Keratinocyte (primary cell): ENCODE results near the gene UROC1. TPM values are rescaled to one million over a fixed set of nuclear protein-coding genes. Genes with fewer than 3 reads are reported as not detected.

Experiments
- DNase-seq: peaks from one replicate; pipeline ENCODE4 v3.0.0-alpha.2; 2011; ENCODE audit warnings: low read depth, missing footprints, low spot score
- FAIRE-seq: peaks from 2 replicates; lab custom pipeline; 2011; peaks lifted over from hg19 to GRCh38; lab: Jason Lieb, UNC
- H2AFZ ChIP-seq: 2 replicates; pipeline ENCODE4 v1.6.0; 2012; ENCODE audit warnings: low read length, control low read depth, inconsistent platforms; ENCODE audit not compliant: control insufficient read depth
- H3K27ac ChIP-seq: 2 replicates; pipeline ENCODE4 v1.5.1; 2011; ENCODE audit warnings: low read length; ENCODE audit not compliant: control insufficient read depth, insufficient read depth
- H3K27me3 ChIP-seq: 3 replicates; pipeline ENCODE4 v1.6.0; 2011; ENCODE audit warnings: low read length; ENCODE audit not compliant: control insufficient read depth, insufficient read depth; ENCODE audit errors: extremely low read depth
- H3K36me3 ChIP-seq, 2 experiments: 2 replicates in 1 of 2; 3 replicates in 1 of 2; pipeline ENCODE4 v1.5.1; 2011; ENCODE audit warnings: low read length in 2 of 2, mild to moderate bottlenecking in 1 of 2; ENCODE audit not compliant: control insufficient read depth in 2 of 2, insufficient read depth in 2 of 2; ENCODE audit errors: extremely low read depth in 1 of 2
- H3K4me1 ChIP-seq: 3 replicates; pipeline ENCODE4 v1.5.1; 2011; ENCODE audit warnings: low read length; ENCODE audit not compliant: control insufficient read depth, insufficient read depth; ENCODE audit errors: extremely low read depth
- H3K4me2 ChIP-seq: 3 replicates; pipeline ENCODE4 v1.6.0; 2011; ENCODE audit warnings: low read depth, low read length; ENCODE audit not compliant: control insufficient read depth, insufficient read depth; ENCODE audit errors: extremely low read depth
- H3K4me3 ChIP-seq, 3 experiments: fragments of 200-600 bp in 1 of 3; sonication (generic) in 1 of 3; 2 replicates in 2 of 3; 3 replicates in 1 of 3; pipeline ENCODE4 v1.5.1; 2011 to 2016; ENCODE audit warnings: low read length in 3 of 3, mild to moderate bottlenecking in 3 of 3, control low read depth in 2 of 3, inconsistent platforms in 1 of 3, low read depth in 1 of 3, mixed read lengths in 1 of 3, mixed run types in 1 of 3, moderate library complexity in 1 of 3; ENCODE audit not compliant: control insufficient read depth in 2 of 3, insufficient read depth in 2 of 3; ENCODE audit errors: extremely low read depth in 1 of 3
- H3K79me2 ChIP-seq: 2 replicates; pipeline ENCODE4 v1.6.0; 2012; ENCODE audit warnings: low read length; ENCODE audit not compliant: control insufficient read depth, insufficient read depth
- H3K9ac ChIP-seq: 3 replicates; pipeline ENCODE4 v1.6.0; 2011; ENCODE audit warnings: low read length; ENCODE audit not compliant: control insufficient read depth, insufficient read depth; ENCODE audit errors: extremely low read depth
- H3K9me1 ChIP-seq: 3 replicates; pipeline ENCODE4 v1.6.0; 2011; ENCODE audit warnings: low read length; ENCODE audit not compliant: control insufficient read depth, insufficient read depth; ENCODE audit errors: extremely low read depth
- H3K9me3 ChIP-seq: 2 replicates; pipeline ENCODE4 v1.5.1; 2012; ENCODE audit warnings: low read depth, low read length; ENCODE audit not compliant: control insufficient read depth
- H4K20me1 ChIP-seq: 3 replicates; pipeline ENCODE4 v1.6.0; 2011; ENCODE audit warnings: low read length; ENCODE audit not compliant: control insufficient read depth, insufficient read depth; ENCODE audit errors: extremely low read depth
- EZH2 ChIP-seq: IDR thresholded peaks from one replicate; pipeline ENCODE4 v1.6.1; 2012; ENCODE audit warnings: inconsistent platforms, mild to moderate bottlenecking, low read length, moderate library complexity
- dilution Hi-C: fragments of 300-500 bp; cut with MboI; formaldehyde crosslinking; loops from one replicate; pipeline ENCODE4 v1.7.0; 2020; ENCODE audit warnings: low sequenced_read_pairs; ENCODE audit not compliant: extremely low pct_ligation_motif_present
- polyA plus RNA-seq, 5 experiments: library from polyadenylated mRNA; depleted of rRNA in 3 of 5; stranded (reverse) in 3 of 5; stranded (forward) in 1 of 5; unstranded in 1 of 5; fragments of >200 nt; gene quantifications; 1 replicate in 1 of 5; 2 replicates in 3 of 5; 3 replicates in 1 of 5; pipeline versions ENCODE4 v1.2.1 to v1.2.3, GENCODE V29; 2011 to 2012; ENCODE audit warnings: missing spikeins in 2 of 5, low read depth in 1 of 5, low replicate concordance in 1 of 5
- TF ChIP-seq, protein P1 (sequence below), 3 experiments: IDR thresholded peaks in 1 of 3; conservative IDR thresholded peaks in 1 of 3; optimal IDR thresholded peaks in 1 of 3; 2 replicates in 2 of 3; 3 replicates in 1 of 3; pipeline versions ENCODE3 to v1.5.1; 2011; ENCODE audit warnings: low read length in 3 of 3, mild to moderate bottlenecking in 3 of 3, moderate library complexity in 2 of 3, control low read depth in 1 of 3, inconsistent platforms in 1 of 3; ENCODE audit not compliant: insufficient read depth in 2 of 3; ENCODE audit errors: extremely low read depth in 1 of 3

Gene UROC1
- polyA plus RNA-seq, 1 donor (not counting 4 experiments of a cell fraction or from before 2014, with no cell fraction given): not detected

DNA sequence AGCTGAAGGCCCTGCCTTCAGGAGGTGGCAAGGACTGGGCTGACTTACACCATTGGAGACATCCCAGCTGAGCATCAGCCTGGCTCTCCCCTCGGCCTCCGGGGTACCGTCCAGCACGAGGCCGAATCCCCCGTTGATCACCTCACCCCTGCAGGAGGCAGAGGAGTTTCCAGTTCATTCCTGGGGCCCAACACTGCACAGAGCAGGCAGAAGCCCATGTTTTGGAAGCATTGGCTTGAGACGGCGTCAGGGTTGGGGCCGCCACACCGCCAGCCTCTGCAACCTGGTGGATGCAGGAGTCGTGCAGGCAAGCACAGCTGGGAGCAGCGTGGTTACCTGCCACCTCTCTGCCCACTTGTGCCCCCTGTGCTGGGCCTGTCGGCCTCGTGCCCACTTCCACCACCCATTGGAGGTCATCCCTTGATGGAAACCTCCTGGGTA, 34.2 kb downstream of the UROC1 start:
- DNase-seq: no peak
- dilution Hi-C loops: no loop called here

DNA sequence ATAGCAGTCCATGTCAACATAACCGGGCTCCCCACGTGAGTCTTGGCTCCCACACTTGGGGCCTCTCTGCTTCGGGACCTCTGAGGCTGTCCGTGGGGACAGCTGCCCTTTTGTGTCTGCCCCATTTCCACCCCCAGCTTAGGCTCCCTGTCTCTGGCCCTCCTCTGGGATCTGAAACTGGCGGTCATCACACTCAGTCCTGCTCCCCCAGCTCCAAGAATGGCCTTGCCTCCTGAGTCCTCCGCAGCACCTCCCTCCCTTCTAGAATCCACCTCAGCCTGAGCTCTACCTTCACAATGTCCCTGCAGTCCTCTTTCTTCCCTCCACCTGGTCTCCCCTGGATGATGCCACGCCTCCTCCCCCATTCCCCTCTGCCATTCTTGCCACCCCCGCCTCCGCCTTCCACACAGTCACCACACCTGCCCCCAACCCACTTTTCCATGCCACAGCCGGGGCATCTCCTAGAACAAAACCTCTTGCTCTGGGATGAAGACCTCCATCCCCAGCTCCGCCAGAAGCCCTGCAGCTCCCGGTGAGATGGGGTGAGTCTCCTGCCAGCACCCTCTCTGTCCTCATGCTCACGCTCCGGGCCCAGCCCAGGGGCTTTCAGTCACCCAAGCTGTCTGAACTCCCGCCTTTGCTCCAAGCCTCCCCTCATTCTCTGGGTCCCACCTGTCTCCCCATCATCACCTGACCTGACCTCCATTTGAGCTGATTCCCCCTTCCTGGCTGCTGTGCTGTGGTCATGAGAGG, 34.9 kb downstream of the UROC1 start:
- dilution Hi-C loops: no loop called here

More for the DNA sequence above, 34.2 kb downstream of the UROC1 start:
- Histone ChIP-seq H3K4me3 (no peak overlapping the region), H3K4me2 (no peak overlapping the region), H3K9me1 (no peaks in the 10 kb centered on the region), H3K36me3 (no peaks in the 10 kb centered on the region), H4K20me1 (no peaks in the 10 kb centered on the region), H3K9me3 (no peaks in the 10 kb centered on the region), H3K27me3 (no peaks in the 10 kb centered on the region), H3K4me1 (peaks cover 14% of the 10 kb centered on the region), H3K27ac (no peak overlapping the region), H2AFZ (no peak overlapping the region), H3K9ac (no peak overlapping the region), H3K79me2 (no peaks in the 10 kb centered on the region)
- TF ChIP-seq, protein P1, sequence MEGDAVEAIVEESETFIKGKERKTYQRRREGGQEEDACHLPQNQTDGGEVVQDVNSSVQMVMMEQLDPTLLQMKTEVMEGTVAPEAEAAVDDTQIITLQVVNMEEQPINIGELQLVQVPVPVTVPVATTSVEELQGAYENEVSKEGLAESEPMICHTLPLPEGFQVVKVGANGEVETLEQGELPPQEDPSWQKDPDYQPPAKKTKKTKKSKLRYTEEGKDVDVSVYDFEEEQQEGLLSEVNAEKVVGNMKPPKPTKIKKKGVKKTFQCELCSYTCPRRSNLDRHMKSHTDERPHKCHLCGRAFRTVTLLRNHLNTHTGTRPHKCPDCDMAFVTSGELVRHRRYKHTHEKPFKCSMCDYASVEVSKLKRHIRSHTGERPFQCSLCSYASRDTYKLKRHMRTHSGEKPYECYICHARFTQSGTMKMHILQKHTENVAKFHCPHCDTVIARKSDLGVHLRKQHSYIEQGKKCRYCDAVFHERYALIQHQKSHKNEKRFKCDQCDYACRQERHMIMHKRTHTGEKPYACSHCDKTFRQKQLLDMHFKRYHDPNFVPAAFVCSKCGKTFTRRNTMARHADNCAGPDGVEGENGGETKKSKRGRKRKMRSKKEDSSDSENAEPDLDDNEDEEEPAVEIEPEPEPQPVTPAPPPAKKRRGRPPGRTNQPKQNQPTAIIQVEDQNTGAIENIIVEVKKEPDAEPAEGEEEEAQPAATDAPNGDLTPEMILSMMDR (optimal IDR thresholded peaks at IDR 0.05 in 1 of 3, IDR thresholded peaks at IDR 0.05 in 1 of 3, conservative IDR thresholded peaks at IDR 0.05 in 1 of 3; ENCODE audit: extremely low read depth in 1 of 3, insufficient read depth in 2 of 3, low read length in 3 of 3): no peak
- TF ChIP-seq EZH2: no peak
- FAIRE-seq: no peak

More for the DNA sequence above, 34.9 kb downstream of the UROC1 start:
- no peaks in the 10 kb centered on the region for H3K36me3 ChIP-seq
- H3K9me1 ChIP-seq: no peaks in the 10 kb centered on the region
- H3K27me3 ChIP-seq: no peaks in the 10 kb centered on the region
- H3K9me3 ChIP-seq: no peaks in the 10 kb centered on the region
- peaks cover 14% of the 10 kb centered on the region for H3K4me1 ChIP-seq
- H3K9ac ChIP-seq: no peak overlapping the region
- no peaks in the 10 kb centered on the region for H3K79me2 ChIP-seq
- H3K4me2 ChIP-seq: no peak overlapping the region
- no peaks in the 10 kb centered on the region for H4K20me1 ChIP-seq
- no peak for TF ChIP-seq EZH2
- TF ChIP-seq, protein P1 (optimal IDR thresholded peaks at IDR 0.05 in 1 of 3, IDR thresholded peaks at IDR 0.05 in 1 of 3, conservative IDR thresholded peaks at IDR 0.05 in 1 of 3; ENCODE audit: extremely low read depth in 1 of 3, insufficient read depth in 2 of 3, low read length in 3 of 3): no peak
- no peak for DNase-seq
- no peak overlapping the region for H3K27ac ChIP-seq
- no peak overlapping the region for H2AFZ ChIP-seq
- no peak overlapping the region for H3K4me3 ChIP-seq
- no peak for FAIRE-seq
